H1 (cell line): ENCODE measurements around the gene SV2B. TPM values are rescaled to one million over a fixed set of nuclear protein-coding genes. Genes with fewer than 3 reads are reported as not detected.

ENCODE experiments used
- BRCA1 ChIP-seq: IDR thresholded peaks from 2 replicates; pipeline ENCODE4 v1.6.1; 2012; ENCODE audit warnings: low read depth, low read length, improper control_type of control experiment
- RAD21 ChIP-seq, 2 experiments: IDR thresholded peaks in 1 of 2; conservative IDR thresholded peaks in 1 of 2; 2 replicates each; pipeline ENCODE4 v1.6.1; 2011; ENCODE audit warnings: low read depth in 2 of 2, low read length in 2 of 2, improper control_type of control experiment in 1 of 2, inconsistent platforms in 1 of 2, mild to moderate bottlenecking in 1 of 2, moderate library complexity in 1 of 2
- SP4 ChIP-seq: IDR thresholded peaks from 2 replicates; pipeline ENCODE4 v1.6.1; 2012; ENCODE audit warnings: low read length, inconsistent platforms
- TAF7 ChIP-seq: optimal IDR thresholded peaks from 2 replicates; pipeline ENCODE3; 2011; ENCODE audit warnings: low read depth, mild to moderate bottlenecking, inconsistent platforms, low read length, moderate library complexity, borderline replicate concordance
- polyA plus RNA-seq, 7 experiments: library from polyadenylated mRNA; depleted of rRNA in 3 of 7; stranded (reverse) in 5 of 7; unstranded in 2 of 7; fragments of >200 nt in 5 of 7; fragments of 200-250 nt in 2 of 7; gene quantifications; 1 replicate in 5 of 7; 2 replicates in 1 of 7; 4 replicates in 1 of 7; pipeline versions ENCODE4 v1.2.1 to v1.2.3, GENCODE V29; 2011 to 2013; ENCODE audit warnings: missing spikeins in 2 of 7, mixed read lengths in 2 of 7
- total RNA-seq: library from RNA; stranded (reverse); fragmentation: NEBNext Ultra II Directional; extraction: Animal tissue kit (Norgen Biotek cat#: 25700); gene quantifications from 2 replicates; pipeline ENCODE4 v1.2.1, GENCODE V29; 2021
- TF ChIP-seq, protein P1 (sequence below): fragments of 300-600 bp; sonication (generic); IDR thresholded peaks from 2 replicates; pipeline ENCODE4 v1.7.1; 2012; ENCODE audit warnings: low read length, moderate library complexity, mild to moderate bottlenecking, inconsistent platforms; ENCODE audit not compliant: insufficient replicate concordance

Gene SV2B
- total and polyA plus RNA-seq, 2 of the 8 experiments (the other 6 are each of a cell fraction or from before 2014, with no cell fraction given) = 0.09 to 0.20 TPM

DNA sequence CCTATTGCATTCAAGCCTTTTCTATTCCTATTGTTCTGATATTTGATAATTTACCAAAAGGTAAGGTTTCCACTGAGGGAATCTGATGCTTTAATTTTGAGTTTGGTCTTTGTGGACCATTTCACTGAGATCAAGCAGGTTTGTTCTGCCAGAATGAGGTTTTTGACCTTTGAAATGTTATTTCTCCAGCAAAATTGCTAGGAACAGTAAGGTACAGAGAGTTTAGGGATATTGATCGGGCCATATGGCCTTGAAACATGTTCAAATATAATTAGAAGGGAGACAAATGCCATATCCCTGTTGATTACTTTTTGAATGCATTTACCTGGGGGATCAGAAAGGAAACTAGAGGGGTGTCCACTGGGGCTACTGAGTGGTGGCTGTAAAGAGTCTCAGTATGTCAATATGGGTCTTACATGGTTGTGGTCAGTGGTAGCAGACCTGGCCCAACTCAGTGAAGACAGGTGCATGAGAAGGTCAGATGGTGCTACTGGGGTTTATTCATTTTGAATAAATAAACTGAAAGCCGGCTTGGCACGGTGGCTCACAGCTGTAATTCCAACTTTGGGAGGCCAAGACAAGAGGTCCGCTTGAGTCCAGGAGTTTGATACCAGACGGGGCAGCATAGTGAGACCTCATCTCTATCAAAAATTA is 100.2 kb downstream of the SV2B start (continued):
- TF ChIP-seq, protein P1, sequence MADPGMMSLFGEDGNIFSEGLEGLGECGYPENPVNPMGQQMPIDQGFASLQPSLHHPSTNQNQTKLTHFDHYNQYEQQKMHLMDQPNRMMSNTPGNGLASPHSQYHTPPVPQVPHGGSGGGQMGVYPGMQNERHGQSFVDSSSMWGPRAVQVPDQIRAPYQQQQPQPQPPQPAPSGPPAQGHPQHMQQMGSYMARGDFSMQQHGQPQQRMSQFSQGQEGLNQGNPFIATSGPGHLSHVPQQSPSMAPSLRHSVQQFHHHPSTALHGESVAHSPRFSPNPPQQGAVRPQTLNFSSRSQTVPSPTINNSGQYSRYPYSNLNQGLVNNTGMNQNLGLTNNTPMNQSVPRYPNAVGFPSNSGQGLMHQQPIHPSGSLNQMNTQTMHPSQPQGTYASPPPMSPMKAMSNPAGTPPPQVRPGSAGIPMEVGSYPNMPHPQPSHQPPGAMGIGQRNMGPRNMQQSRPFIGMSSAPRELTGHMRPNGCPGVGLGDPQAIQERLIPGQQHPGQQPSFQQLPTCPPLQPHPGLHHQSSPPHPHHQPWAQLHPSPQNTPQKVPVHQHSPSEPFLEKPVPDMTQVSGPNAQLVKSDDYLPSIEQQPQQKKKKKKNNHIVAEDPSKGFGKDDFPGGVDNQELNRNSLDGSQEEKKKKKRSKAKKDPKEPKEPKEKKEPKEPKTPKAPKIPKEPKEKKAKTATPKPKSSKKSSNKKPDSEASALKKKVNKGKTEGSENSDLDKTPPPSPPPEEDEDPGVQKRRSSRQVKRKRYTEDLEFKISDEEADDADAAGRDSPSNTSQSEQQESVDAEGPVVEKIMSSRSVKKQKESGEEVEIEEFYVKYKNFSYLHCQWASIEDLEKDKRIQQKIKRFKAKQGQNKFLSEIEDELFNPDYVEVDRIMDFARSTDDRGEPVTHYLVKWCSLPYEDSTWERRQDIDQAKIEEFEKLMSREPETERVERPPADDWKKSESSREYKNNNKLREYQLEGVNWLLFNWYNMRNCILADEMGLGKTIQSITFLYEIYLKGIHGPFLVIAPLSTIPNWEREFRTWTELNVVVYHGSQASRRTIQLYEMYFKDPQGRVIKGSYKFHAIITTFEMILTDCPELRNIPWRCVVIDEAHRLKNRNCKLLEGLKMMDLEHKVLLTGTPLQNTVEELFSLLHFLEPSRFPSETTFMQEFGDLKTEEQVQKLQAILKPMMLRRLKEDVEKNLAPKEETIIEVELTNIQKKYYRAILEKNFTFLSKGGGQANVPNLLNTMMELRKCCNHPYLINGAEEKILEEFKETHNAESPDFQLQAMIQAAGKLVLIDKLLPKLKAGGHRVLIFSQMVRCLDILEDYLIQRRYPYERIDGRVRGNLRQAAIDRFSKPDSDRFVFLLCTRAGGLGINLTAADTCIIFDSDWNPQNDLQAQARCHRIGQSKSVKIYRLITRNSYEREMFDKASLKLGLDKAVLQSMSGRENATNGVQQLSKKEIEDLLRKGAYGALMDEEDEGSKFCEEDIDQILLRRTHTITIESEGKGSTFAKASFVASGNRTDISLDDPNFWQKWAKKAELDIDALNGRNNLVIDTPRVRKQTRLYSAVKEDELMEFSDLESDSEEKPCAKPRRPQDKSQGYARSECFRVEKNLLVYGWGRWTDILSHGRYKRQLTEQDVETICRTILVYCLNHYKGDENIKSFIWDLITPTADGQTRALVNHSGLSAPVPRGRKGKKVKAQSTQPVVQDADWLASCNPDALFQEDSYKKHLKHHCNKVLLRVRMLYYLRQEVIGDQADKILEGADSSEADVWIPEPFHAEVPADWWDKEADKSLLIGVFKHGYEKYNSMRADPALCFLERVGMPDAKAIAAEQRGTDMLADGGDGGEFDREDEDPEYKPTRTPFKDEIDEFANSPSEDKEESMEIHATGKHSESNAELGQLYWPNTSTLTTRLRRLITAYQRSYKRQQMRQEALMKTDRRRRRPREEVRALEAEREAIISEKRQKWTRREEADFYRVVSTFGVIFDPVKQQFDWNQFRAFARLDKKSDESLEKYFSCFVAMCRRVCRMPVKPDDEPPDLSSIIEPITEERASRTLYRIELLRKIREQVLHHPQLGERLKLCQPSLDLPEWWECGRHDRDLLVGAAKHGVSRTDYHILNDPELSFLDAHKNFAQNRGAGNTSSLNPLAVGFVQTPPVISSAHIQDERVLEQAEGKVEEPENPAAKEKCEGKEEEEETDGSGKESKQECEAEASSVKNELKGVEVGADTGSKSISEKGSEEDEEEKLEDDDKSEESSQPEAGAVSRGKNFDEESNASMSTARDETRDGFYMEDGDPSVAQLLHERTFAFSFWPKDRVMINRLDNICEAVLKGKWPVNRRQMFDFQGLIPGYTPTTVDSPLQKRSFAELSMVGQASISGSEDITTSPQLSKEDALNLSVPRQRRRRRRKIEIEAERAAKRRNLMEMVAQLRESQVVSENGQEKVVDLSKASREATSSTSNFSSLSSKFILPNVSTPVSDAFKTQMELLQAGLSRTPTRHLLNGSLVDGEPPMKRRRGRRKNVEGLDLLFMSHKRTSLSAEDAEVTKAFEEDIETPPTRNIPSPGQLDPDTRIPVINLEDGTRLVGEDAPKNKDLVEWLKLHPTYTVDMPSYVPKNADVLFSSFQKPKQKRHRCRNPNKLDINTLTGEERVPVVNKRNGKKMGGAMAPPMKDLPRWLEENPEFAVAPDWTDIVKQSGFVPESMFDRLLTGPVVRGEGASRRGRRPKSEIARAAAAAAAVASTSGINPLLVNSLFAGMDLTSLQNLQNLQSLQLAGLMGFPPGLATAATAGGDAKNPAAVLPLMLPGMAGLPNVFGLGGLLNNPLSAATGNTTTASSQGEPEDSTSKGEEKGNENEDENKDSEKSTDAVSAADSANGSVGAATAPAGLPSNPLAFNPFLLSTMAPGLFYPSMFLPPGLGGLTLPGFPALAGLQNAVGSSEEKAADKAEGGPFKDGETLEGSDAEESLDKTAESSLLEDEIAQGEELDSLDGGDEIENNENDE = no peak
- TF ChIP-seq RAD21 (IDR thresholded peaks at IDR 0.05 in 1 of 2, conservative IDR thresholded peaks at IDR 0.05 in 1 of 2; ENCODE audit: low read depth in 2 of 2, low read length in 2 of 2) (no peak), SP4 (no peak), BRCA1 (no peak), TAF7 (no peak)
